Measurements from ENCODE around the gene MYO10.
"Not testable (repeated sequence)": the region's sequence is repeated elsewhere in the genome, so short reads cannot be mapped to it uniquely, and the experiment has no call there.

The MYO10 gene

GRCh38 chr5:16936150-16936988 lies at the start of gene MYO10:
Gene MYO10, minus strand, starts transcription at chr5:16936288. Its CDS starts 480 bp downstream, at chr5:16935808.
- H3K9me3 ChIP-seq: no peaks in the 10 kb centered on the region
- no peaks in the 10 kb centered on the region for H3K36me3 ChIP-seq
- no peak for TF ChIP-seq CTCF (IDR thresholded peaks at IDR 0.05)
- H3K27ac ChIP-seq: peak within 1 kb of the TSS; percentile 54
- peaks cover 90% of the 10 kb centered on the region for H3K27me3 ChIP-seq
- H3K4me1 ChIP-seq (ENCODE audit: control insufficient read depth in 1 of 2, insufficient read depth in 1 of 2, low read depth in 1 of 2, low read length in 1 of 2): peaks cover 30 to 32% of the 10 kb centered on the region in 2 experiments
- peak within 1 kb of the TSS; percentile 59 to 64 for H3K4me3 ChIP-seq (ENCODE audit: low read depth in 1 of 2, low read length in 1 of 2)

- H3K27ac ChIP-seq; H3K27me3 ChIP-seq; H3K4me1 ChIP-seq (ENCODE audit: control insufficient read depth in 1 of 2, insufficient read depth in 1 of 2, low read depth in 1 of 2, low read length in 1 of 2); H3K4me3 ChIP-seq (ENCODE audit: low read depth in 1 of 2, low read length in 1 of 2); H3K9me3 ChIP-seq; H3K36me3 ChIP-seq: not testable (repeated sequence)
These were observed 49.2 kb upstream of the MYO10 start for GRCh38 chr5:16985304-16985703.

- H3K9me3 ChIP-seq: no peaks in the 10 kb centered on the region
- no peak overlapping the region for H3K27ac ChIP-seq
- H3K27me3 ChIP-seq: peaks cover 4% of the 10 kb centered on the region
- no peak for TF ChIP-seq CTCF (IDR thresholded peaks at IDR 0.05)
- no peak overlapping the region for H3K4me3 ChIP-seq (ENCODE audit: low read depth in 1 of 2, low read length in 1 of 2)
- H3K4me1 ChIP-seq (ENCODE audit: control insufficient read depth in 1 of 2, insufficient read depth in 1 of 2, low read depth in 1 of 2, low read length in 1 of 2): no peaks in the 10 kb centered on the region
- H3K36me3 ChIP-seq: no peaks in the 10 kb centered on the region
These were observed 47.9 kb upstream of the MYO10 start for GRCh38 chr5:16983972-16984371.

GRCh38 chr5:16983022-16983639 lies 47.0 kb upstream of the MYO10 start:
- H3K9me3 ChIP-seq: no peaks in the 10 kb centered on the region
- no peak overlapping the region for H3K4me3 ChIP-seq (ENCODE audit: low read depth in 1 of 2, low read length in 1 of 2)
- no peaks in the 10 kb centered on the region for H3K36me3 ChIP-seq
- no peaks in the 10 kb centered on the region for H3K4me1 ChIP-seq (ENCODE audit: control insufficient read depth in 1 of 2, insufficient read depth in 1 of 2, low read depth in 1 of 2, low read length in 1 of 2)
- TF ChIP-seq CTCF (IDR thresholded peaks at IDR 0.05): no peak
- H3K27ac ChIP-seq: no peak overlapping the region
- peaks cover 4% of the 10 kb centered on the region for H3K27me3 ChIP-seq

GRCh38 chr5:16981700-16982099 lies 45.6 kb upstream of the MYO10 start:
- H3K4me1 ChIP-seq (ENCODE audit: control insufficient read depth in 1 of 2, insufficient read depth in 1 of 2, low read depth in 1 of 2, low read length in 1 of 2): no peaks in the 10 kb centered on the region
- no peak overlapping the region for H3K27ac ChIP-seq
- no peak for TF ChIP-seq CTCF (IDR thresholded peaks at IDR 0.05)
- no peaks in the 10 kb centered on the region for H3K27me3 ChIP-seq
- no peaks in the 10 kb centered on the region for H3K9me3 ChIP-seq
- no peaks in the 10 kb centered on the region for H3K36me3 ChIP-seq
- H3K4me3 ChIP-seq (ENCODE audit: low read depth in 1 of 2, low read length in 1 of 2): no peak overlapping the region

GRCh38 chr5:16980983-16981382 lies 44.9 kb upstream of the MYO10 start:
- Histone ChIP-seq H3K36me3 (no peaks in the 10 kb centered on the region), H3K4me3 (ENCODE audit: low read depth in 1 of 2, low read length in 1 of 2) (no peak overlapping the region), H3K4me1 (ENCODE audit: control insufficient read depth in 1 of 2, insufficient read depth in 1 of 2, low read depth in 1 of 2, low read length in 1 of 2) (no peaks in the 10 kb centered on the region), H3K9me3 (no peaks in the 10 kb centered on the region), H3K27ac (no peak overlapping the region), H3K27me3 (no peaks in the 10 kb centered on the region)
- no peak for TF ChIP-seq CTCF (IDR thresholded peaks at IDR 0.05)

Measured in neutrophil (primary cell).